OCI-LY1 (cell line): ENCODE results near the gene INSYN1.

ENCODE experiments used
- H2AFZ ChIP-seq: fragments of 200-600 bp; sonication (generic), shearing (Covaris generic); 2 replicates; pipeline ENCODE4 v1.6.0; 2014; ENCODE audit warnings: antibody characterized with exemption, mild to moderate bottlenecking, low read length
- H3F3A ChIP-seq: fragments of 200-600 bp; sonication (generic), shearing (Covaris generic); 2 replicates; pipeline ENCODE4 v1.6.0; 2014; ENCODE audit warnings: mild to moderate bottlenecking, antibody characterized with exemption, low read length, moderate library complexity; ENCODE audit not compliant: insufficient read depth
- H3K27ac ChIP-seq: fragments of 200-600 bp; sonication (generic); 2 replicates; pipeline ENCODE4 v1.5.1; 2014; ENCODE audit warnings: low read length, mixed run types, mild to moderate bottlenecking, low read depth; ENCODE audit not compliant: poor library complexity, severe bottlenecking
- H3K27me3 ChIP-seq: fragments of 200-600 bp; sonication (generic); 2 replicates; pipeline ENCODE4 v1.6.0; 2014; ENCODE audit warnings: antibody characterized with exemption, mild to moderate bottlenecking, low read length, moderate library complexity; ENCODE audit not compliant: insufficient read depth
- H3K36me3 ChIP-seq: fragments of 200-600 bp; sonication (generic); 2 replicates; pipeline ENCODE4 v1.6.1; 2014; ENCODE audit warnings: mild to moderate bottlenecking, antibody characterized with exemption, low read length, moderate library complexity, mixed read lengths; ENCODE audit not compliant: insufficient read depth
- H3K4me1 ChIP-seq: fragments of 200-600 bp; sonication (generic); 2 replicates; pipeline ENCODE4 v1.5.1; 2014; ENCODE audit warnings: mild to moderate bottlenecking, low read length, moderate library complexity; ENCODE audit not compliant: insufficient read depth, severe bottlenecking
- H3K4me2 ChIP-seq: fragments of 200-600 bp; sonication (generic), shearing (Covaris generic); 2 replicates; pipeline ENCODE4 v1.6.1; 2014; ENCODE audit warnings: low read length
- H3K4me3 ChIP-seq: fragments of 200-600 bp; sonication (generic); 2 replicates; pipeline ENCODE4 v1.5.1; 2014; ENCODE audit warnings: low read length, low read depth, mild to moderate bottlenecking, mixed read lengths; ENCODE audit not compliant: poor library complexity, severe bottlenecking
- H3K79me2 ChIP-seq: fragments of 200-600 bp; shearing (Covaris generic); 2 replicates; pipeline ENCODE4 v1.6.1; 2016; ENCODE audit warnings: mixed run types, low read length, mixed read lengths; ENCODE audit not compliant: insufficient read depth
- H3K9ac ChIP-seq: fragments of 200-600 bp; sonication (generic), shearing (Covaris generic); 2 replicates; pipeline ENCODE4 v1.6.1; 2014; ENCODE audit warnings: mild to moderate bottlenecking, low read length, mixed read lengths
- H3K9me2 ChIP-seq: fragments of 200-600 bp; sonication (generic), shearing (Covaris generic); 2 replicates; pipeline ENCODE4 v1.6.1; 2014; ENCODE audit warnings: low read depth, mild to moderate bottlenecking, low read length, mixed read lengths
- H3K9me3 ChIP-seq: fragments of 200-600 bp; shearing (Covaris generic); 2 replicates; pipeline ENCODE4 v1.6.1; 2014; ENCODE audit warnings: low read length, mixed read lengths
- H4K20me1 ChIP-seq: fragments of 200-600 bp; sonication (generic), shearing (Covaris generic); 2 replicates; pipeline ENCODE4 v1.6.0; 2016; ENCODE audit warnings: mild to moderate bottlenecking, low read length; ENCODE audit not compliant: insufficient read depth
- EZH2 ChIP-seq: fragments of 200-600 bp; sonication (generic), shearing (Covaris generic); IDR thresholded peaks from 2 replicates; pipeline ENCODE4 v1.8.0; 2017; ENCODE audit warnings: borderline replicate concordance, mixed run types, mild to moderate bottlenecking, antibody characterized with exemption, low read length, moderate library complexity, mixed read lengths
- TF ChIP-seq, protein P1 (sequence below): fragments of 200-600 bp; sonication (generic), shearing (Covaris generic); IDR thresholded peaks from 2 replicates; pipeline ENCODE4 v1.5.1; 2017; ENCODE audit warnings: mild to moderate bottlenecking, antibody characterized with exemption, low read length, moderate library complexity, mixed read lengths

Gene INSYN1

DNA sequence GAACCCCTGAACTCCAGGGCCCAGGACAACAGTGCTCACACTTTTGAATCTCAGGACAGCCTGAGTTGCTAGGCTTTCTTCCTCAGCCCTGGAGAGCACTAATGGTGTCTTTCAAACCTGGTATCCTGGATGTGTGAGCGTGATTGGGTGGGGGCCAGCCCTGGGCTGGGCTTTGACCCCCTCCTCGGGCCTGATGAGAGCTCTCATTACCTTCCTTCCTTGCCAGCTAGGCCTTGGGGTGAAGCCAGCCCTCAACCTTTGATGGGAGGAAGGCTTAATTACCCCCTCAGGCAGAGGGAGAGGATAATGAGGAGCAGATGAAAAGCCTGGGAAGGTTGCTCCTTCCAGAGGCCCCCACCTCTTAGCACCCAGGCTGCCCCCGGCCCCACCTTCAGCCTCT lies 31.1 kb upstream of the INSYN1 start:
- Histone ChIP-seq H3K36me3 (no peaks in the 10 kb centered on the region), H2AFZ (no peak overlapping the region), H3K4me1 (no peaks in the 10 kb centered on the region), H3K79me2 (no peaks in the 10 kb centered on the region), H4K20me1 (no peaks in the 10 kb centered on the region), H3K9me2 (no peaks in the 10 kb centered on the region), H3K9ac (no peak overlapping the region), H3F3A (no peaks in the 10 kb centered on the region), H3K9me3 (no peaks in the 10 kb centered on the region), H3K4me2 (no peak overlapping the region), H3K27me3 (0 out of 2 replicates have a peak, but pooled peaks cover 2% of the 10 kb centered on the region), H3K4me3 (no peak overlapping the region), H3K27ac (no peak overlapping the region)
- TF ChIP-seq EZH2 = no peak
- TF ChIP-seq, protein P1, sequence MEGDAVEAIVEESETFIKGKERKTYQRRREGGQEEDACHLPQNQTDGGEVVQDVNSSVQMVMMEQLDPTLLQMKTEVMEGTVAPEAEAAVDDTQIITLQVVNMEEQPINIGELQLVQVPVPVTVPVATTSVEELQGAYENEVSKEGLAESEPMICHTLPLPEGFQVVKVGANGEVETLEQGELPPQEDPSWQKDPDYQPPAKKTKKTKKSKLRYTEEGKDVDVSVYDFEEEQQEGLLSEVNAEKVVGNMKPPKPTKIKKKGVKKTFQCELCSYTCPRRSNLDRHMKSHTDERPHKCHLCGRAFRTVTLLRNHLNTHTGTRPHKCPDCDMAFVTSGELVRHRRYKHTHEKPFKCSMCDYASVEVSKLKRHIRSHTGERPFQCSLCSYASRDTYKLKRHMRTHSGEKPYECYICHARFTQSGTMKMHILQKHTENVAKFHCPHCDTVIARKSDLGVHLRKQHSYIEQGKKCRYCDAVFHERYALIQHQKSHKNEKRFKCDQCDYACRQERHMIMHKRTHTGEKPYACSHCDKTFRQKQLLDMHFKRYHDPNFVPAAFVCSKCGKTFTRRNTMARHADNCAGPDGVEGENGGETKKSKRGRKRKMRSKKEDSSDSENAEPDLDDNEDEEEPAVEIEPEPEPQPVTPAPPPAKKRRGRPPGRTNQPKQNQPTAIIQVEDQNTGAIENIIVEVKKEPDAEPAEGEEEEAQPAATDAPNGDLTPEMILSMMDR = no peak

DNA sequence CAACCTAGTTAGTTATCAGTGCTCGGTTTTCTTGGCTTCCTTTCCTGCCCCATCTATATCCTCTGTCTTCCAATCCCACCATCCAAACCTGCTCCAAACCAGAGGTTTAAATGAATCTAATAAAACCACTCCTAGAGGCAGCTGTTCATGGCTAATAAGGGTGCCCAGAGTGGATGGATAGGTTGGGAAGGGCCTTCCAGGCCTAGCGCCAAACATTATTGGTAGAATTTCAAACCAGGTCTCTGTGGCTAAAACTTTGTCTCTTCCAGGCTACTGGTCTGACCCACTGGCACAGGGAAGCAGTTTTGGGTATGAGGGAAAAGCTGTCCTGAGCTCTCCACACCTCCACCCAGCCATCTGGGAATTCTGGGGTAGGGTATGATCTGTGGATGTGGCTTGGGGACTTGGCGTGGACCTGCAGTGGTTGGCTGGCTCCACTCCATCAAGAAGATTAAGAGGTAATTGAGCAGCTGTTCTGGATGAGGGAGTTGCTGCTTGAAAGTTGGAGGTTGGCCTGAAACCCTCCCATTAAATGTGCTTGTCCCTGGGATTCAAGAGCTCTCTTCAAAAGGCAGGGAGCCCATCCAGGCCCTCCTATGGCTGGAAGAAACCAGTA lies 29.3 kb upstream of the INSYN1 start:
- no peak overlapping the region for H3K4me3 ChIP-seq
- no peaks in the 10 kb centered on the region for H3K4me1 ChIP-seq
- H3K27me3 ChIP-seq = 0 out of 2 replicates have a peak, but pooled peaks cover 4% of the 10 kb centered on the region
- H3K9ac ChIP-seq = no peak overlapping the region
- no peak overlapping the region for H3K4me2 ChIP-seq
- H3K27ac ChIP-seq = no peak overlapping the region
- no peaks in the 10 kb centered on the region for H3K79me2 ChIP-seq
- H4K20me1 ChIP-seq = no peaks in the 10 kb centered on the region
- no peaks in the 10 kb centered on the region for H3F3A ChIP-seq
- no peak overlapping the region for H2AFZ ChIP-seq
- no peaks in the 10 kb centered on the region for H3K9me2 ChIP-seq
- H3K36me3 ChIP-seq = no peaks in the 10 kb centered on the region
- no peak for TF ChIP-seq EZH2
- TF ChIP-seq, protein P1 = no peak
- H3K9me3 ChIP-seq = no peaks in the 10 kb centered on the region

DNA sequence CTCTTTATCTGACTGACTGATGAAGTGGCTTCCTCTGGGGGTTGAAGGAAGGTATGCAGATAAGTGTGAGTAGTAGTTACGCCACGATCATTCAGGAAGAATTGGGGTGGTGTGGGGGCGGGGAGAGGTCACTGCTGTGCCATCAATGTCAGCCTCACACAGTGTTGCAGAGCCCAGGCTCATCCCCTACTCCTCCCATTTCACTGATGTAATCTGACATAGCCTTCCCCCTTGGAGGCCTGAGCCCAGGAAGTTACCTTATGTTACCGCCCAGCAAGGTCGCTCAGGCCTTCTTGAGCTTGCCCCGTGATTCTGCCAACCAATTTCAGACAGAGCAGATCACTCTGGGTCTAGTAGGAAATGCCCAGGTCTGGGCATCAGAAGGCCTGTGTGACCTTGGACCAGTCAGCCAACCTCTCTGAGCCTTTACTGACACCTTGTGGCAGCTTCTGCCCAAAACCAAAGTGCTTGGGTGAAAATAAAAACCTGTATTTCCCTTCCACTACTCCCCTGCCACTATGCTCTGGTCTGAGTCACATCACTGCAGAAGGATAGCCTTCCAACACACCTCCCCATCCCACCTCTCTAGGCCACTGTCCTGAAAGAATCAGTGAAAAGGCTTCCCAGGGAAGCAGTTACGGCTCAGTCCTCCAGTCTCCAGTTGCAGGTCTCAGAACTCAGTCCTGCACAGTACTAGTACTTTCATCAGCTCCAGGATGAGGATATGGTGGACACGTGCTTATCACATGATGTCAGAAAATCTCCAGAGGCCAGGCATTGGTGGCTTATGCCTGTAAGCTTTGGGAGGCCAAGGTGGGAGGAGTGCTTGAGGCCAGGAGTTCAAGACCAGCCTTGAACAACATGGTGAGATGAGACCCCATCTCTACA lies 28.1 kb upstream of the INSYN1 start:
- H3F3A ChIP-seq = no peaks in the 10 kb centered on the region
- no peak overlapping the region for H2AFZ ChIP-seq
- H3K4me1 ChIP-seq = no peaks in the 10 kb centered on the region
- TF ChIP-seq, protein P1 = peak; percentile 37; the same call in 1 of the 2 replicates
- no peak for TF ChIP-seq EZH2
- H3K27me3 ChIP-seq = 0 out of 2 replicates have a peak, but pooled peaks cover 4% of the 10 kb centered on the region
- no peaks in the 10 kb centered on the region for H3K9me3 ChIP-seq
- H3K9me2 ChIP-seq = no peaks in the 10 kb centered on the region
- no peaks in the 10 kb centered on the region for H3K79me2 ChIP-seq
- H4K20me1 ChIP-seq = no peaks in the 10 kb centered on the region
- H3K9ac ChIP-seq = no peak overlapping the region
- no peaks in the 10 kb centered on the region for H3K36me3 ChIP-seq
- no peak overlapping the region for H3K27ac ChIP-seq
- no peak overlapping the region for H3K4me3 ChIP-seq
- no peak overlapping the region for H3K4me2 ChIP-seq
